ENCODE results near the gene TAF1B.
"Not testable (repeated sequence)": the region's sequence is repeated elsewhere in the genome, so short reads cannot be mapped to it uniquely, and the experiment has no call there.

Gene TAF1B

GRCh38 chr2:9832586-9832985 lies 10.7 kb upstream of the TAF1B start:
- no peak for DNase-seq

- DNase-seq: not testable (repeated sequence)
Measured at GRCh38 chr2:9835068-9835467, 8.2 kb upstream of the TAF1B start.

GRCh38 chr2:9836074-9836473 lies 7.2 kb upstream of the TAF1B start:
- no peak for DNase-seq

- DNase-seq: no peak
Measured at GRCh38 chr2:9836517-9836916, 6.8 kb upstream of the TAF1B start.

- no peak for DNase-seq
Measured at GRCh38 chr2:9837451-9837850, 5.8 kb upstream of the TAF1B start.

GRCh38 chr2:9838391-9838790 lies 4.9 kb upstream of the TAF1B start:
- DNase-seq: no peak

- no peak for DNase-seq
Measured at GRCh38 chr2:9842487-9843228, 616 bp upstream of the TAF1B start.

GRCh38 chr2:9844036-9844483 lies 786 bp downstream of the TAF1B start:
- DNase-seq: no peak

GRCh38 chr2:9844576-9844975 lies 1.3 kb downstream of the TAF1B start:
- DNase-seq: peak in 1 of 14 donors; percentile 9

GRCh38 chr2:9846554-9846953 lies 3.3 kb downstream of the TAF1B start:
- DNase-seq: no peak

- DNase-seq: no peak
Measured at GRCh38 chr2:9847140-9847539, 3.9 kb downstream of the TAF1B start.

- no peak for DNase-seq
Measured at GRCh38 chr2:9852881-9853280, 9.6 kb downstream of the TAF1B start.

GRCh38 chr2:9857814-9858729 lies 14.8 kb downstream of the TAF1B start:
- no peak for DNase-seq

- DNase-seq: no peak
Measured at GRCh38 chr2:9858730-9859068, 15.4 kb downstream of the TAF1B start.

GRCh38 chr2:9860922-9861580 lies 17.8 kb downstream of the TAF1B start:
- not testable (repeated sequence) for DNase-seq

GRCh38 chr2:9867881-9868280 lies 24.6 kb downstream of the TAF1B start:
- DNase-seq: peak in 1 of 14 donors; percentile 7

GRCh38 chr2:9873337-9873736 lies 30.1 kb downstream of the TAF1B start:
- no peak for DNase-seq

- DNase-seq: no peak
Measured at GRCh38 chr2:9877026-9877425, 33.8 kb downstream of the TAF1B start.

- no peak for DNase-seq
Measured at GRCh38 chr2:9877726-9878125, 34.5 kb downstream of the TAF1B start.

GRCh38 chr2:9879455-9880194 lies 36.4 kb downstream of the TAF1B start:
- no peak for DNase-seq

GRCh38 chr2:9883897-9884296 lies 40.6 kb downstream of the TAF1B start:
- peak in 5 of 14 donors; percentile 2 to 85 (median 9) for DNase-seq

GRCh38 chr2:9884436-9884835 lies 41.2 kb downstream of the TAF1B start:
- peak in 1 of 14 donors; percentile 61 for DNase-seq

Measured in C1 segment of cervical spinal cord (tissue), 14 donors.